HepG2 (cell line): ENCODE data around the gene TBC1D5. TPM values are rescaled to one million over a fixed set of nuclear protein-coding genes. Genes with fewer than 3 reads are reported as not detected.

Source experiments
- ATAC-seq: fragments of 200-7000 bp; cut with Tn5 transposase; 3 replicates; pipeline ENCODE4 v1.9.1; 2020; ENCODE audit warnings: mild to moderate bottlenecking, moderate library complexity
- BruUV-seq: library from RNA; stranded (reverse); fragments of 400-500 nt; replicated peaks from 2 replicates; lab custom pipeline; 2021; lab: Mats Ljungman, UMichigan
- CTCF ChIA-PET: fragments of 300-600 bp; formaldehyde crosslinking; extraction: SDS; loops from one replicate; lab custom pipeline; 2021; ENCODE audit warnings: low total read pairs, inconsistent platforms, low intra/inter-chr PET ratio; lab: Yijun Ruan, JAX
- POLR2A ChIA-PET: fragments of 350-600 bp; sonication (Branson Sonifier 250); formaldehyde crosslinking; loops from one replicate; lab custom pipeline; 2020; ENCODE audit warnings: antibody characterized with exemption, inconsistent platforms; lab: Yijun Ruan, JAX
- DNase-seq: peaks from one replicate; pipeline ENCODE4 v3.0.0-alpha.2; 2015; ENCODE audit warnings: low spot score
- FAIRE-seq: peaks from 3 replicates; lab custom pipeline; 2011; peaks lifted over from hg19 to GRCh38; lab: Jason Lieb, UNC
- H2AFZ ChIP-seq: one replicate; pipeline ENCODE4 v1.6.1; 2011; ENCODE audit warnings: low read length, inconsistent platforms
- H3K27ac ChIP-seq: fragments of 300-600 bp; 3 replicates; pipeline ENCODE4 v1.8.0; 2011; ENCODE audit warnings: mixed run types, mild to moderate bottlenecking, mixed read lengths, low read length, inconsistent platforms; ENCODE audit not compliant: insufficient read depth; ENCODE audit errors: extremely low read length
- H3K27me3 ChIP-seq, 2 experiments: fragments of 200-600 bp in 1 of 2; 2 replicates in 1 of 2; 3 replicates in 1 of 2; pipeline versions ENCODE4 v1.6.0 to v1.8.0; 2011; ENCODE audit warnings: low read length in 2 of 2, mild to moderate bottlenecking in 2 of 2, moderate library complexity in 2 of 2, inconsistent platforms in 1 of 2; ENCODE audit not compliant: insufficient read depth in 2 of 2, control insufficient read depth in 1 of 2
- H3K36me3 ChIP-seq, 2 experiments: fragments of 200-600 bp in 1 of 2; replicated peaks in 1 of 2; 2 replicates in 1 of 2; 3 replicates in 1 of 2; pipeline versions ENCODE4 v1.5.1 to v1.8.0; 2011; ENCODE audit warnings: low read length in 2 of 2, inconsistent platforms in 1 of 2; ENCODE audit not compliant: insufficient read depth in 2 of 2, control insufficient read depth in 1 of 2
- H3K4me1 ChIP-seq: 2 replicates; pipeline ENCODE4 v1.5.1; 2012; ENCODE audit warnings: low read length, inconsistent platforms; ENCODE audit not compliant: insufficient read depth
- H3K4me2 ChIP-seq: 2 replicates; pipeline ENCODE4 v1.6.0; 2011; ENCODE audit warnings: low read depth, low read length, inconsistent platforms
- H3K4me3 ChIP-seq, 3 experiments: fragments of 200-600 bp in 1 of 3; sonication (generic), shearing (Covaris generic) in 1 of 3; replicated peaks in 1 of 3; 2 replicates each; pipeline ENCODE4 v1.5.1; 2011 to 2016; ENCODE audit warnings: low read length in 3 of 3, inconsistent platforms in 2 of 3, low read depth in 2 of 3, mild to moderate bottlenecking in 2 of 3, control low read depth in 1 of 3, mixed read lengths in 1 of 3; ENCODE audit not compliant: insufficient read depth in 1 of 3
- H3K79me2 ChIP-seq: one replicate; pipeline ENCODE4 v1.6.1; 2011; ENCODE audit warnings: low read length, inconsistent platforms; ENCODE audit not compliant: insufficient read depth
- H3K9ac ChIP-seq: 2 replicates; pipeline ENCODE4 v1.6.0; 2011; ENCODE audit warnings: mild to moderate bottlenecking, low read depth, low read length, inconsistent platforms; ENCODE audit not compliant: insufficient read depth
- H3K9me3 ChIP-seq: 2 replicates; pipeline ENCODE4 v1.5.1; 2012; ENCODE audit warnings: mild to moderate bottlenecking, low read length
- H4K20me1 ChIP-seq: 2 replicates; pipeline ENCODE4 v1.6.0; 2011; ENCODE audit warnings: inconsistent platforms, mild to moderate bottlenecking, low read length, moderate library complexity; ENCODE audit not compliant: insufficient read depth
- CBX1 ChIP-seq: IDR thresholded peaks from one replicate; pipeline ENCODE4 v1.6.1; 2016; ENCODE audit warnings: antibody characterized with exemption, low read depth
- GLMP ChIP-seq: sonication (generic); formaldehyde crosslinking; IDR thresholded peaks from 2 replicates; pipeline ENCODE4 v1.9.0; 2021; ENCODE audit warnings: missing genetic modification reagents, mild to moderate bottlenecking, borderline replicate concordance
- HOXA9 ChIP-seq: sonication (generic); formaldehyde crosslinking; IDR thresholded peaks from 2 replicates; pipeline ENCODE4 v1.8.1; 2022; ENCODE audit warnings: missing genetic modification reagents, mild to moderate bottlenecking, moderate library complexity, borderline replicate concordance
- KLF16 ChIP-seq, 2 experiments: sonication (generic) in 1 of 2; formaldehyde crosslinking in 1 of 2; IDR thresholded peaks; 2 replicates each; pipeline versions ENCODE4 v1.6.1 to v1.8.0; 2016 to 2023; ENCODE audit warnings: missing genetic modification reagents in 2 of 2, missing compliant biosample characterization in 1 of 2
- NCOA5 ChIP-seq: sonication (generic); formaldehyde crosslinking; IDR thresholded peaks from 2 replicates; pipeline ENCODE4 v1.4.0; 2020; ENCODE audit warnings: missing genetic modification reagents
- PCBP1 ChIP-seq: fragments of 200-400 bp; formaldehyde crosslinking; IDR thresholded peaks from 2 replicates; pipeline ENCODE4 v1.6.1; 2017; ENCODE audit warnings: mild to moderate bottlenecking, low read depth, low read length, borderline replicate concordance
- THYN1 ChIP-seq: sonication (generic); formaldehyde crosslinking; IDR thresholded peaks from 2 replicates; pipeline ENCODE4 v1.8.1; 2023; ENCODE audit warnings: low read depth, mild to moderate bottlenecking, moderate library complexity, missing genetic modification reagents, borderline replicate concordance
- ZNF230 ChIP-seq: sonication (generic); formaldehyde crosslinking; IDR thresholded peaks from 2 replicates; pipeline ENCODE4 v1.4.0; 2020; ENCODE audit warnings: mild to moderate bottlenecking, missing genetic modification reagents
- ZNF281 ChIP-seq: sonication (generic); formaldehyde crosslinking; IDR thresholded peaks from 2 replicates; pipeline ENCODE4 v1.4.0; 2020; ENCODE audit warnings: missing genetic modification reagents, borderline replicate concordance
- ZNF343 ChIP-seq: sonication (generic); formaldehyde crosslinking; IDR thresholded peaks from 2 replicates; pipeline ENCODE4 v1.4.0; 2020; ENCODE audit warnings: mild to moderate bottlenecking, missing genetic modification reagents
- ZNF503 ChIP-seq: sonication (generic); formaldehyde crosslinking; IDR thresholded peaks from 2 replicates; pipeline ENCODE4 v1.4.0; 2020; ENCODE audit warnings: missing genetic modification reagents
- ZNF607 ChIP-seq: sonication (generic); formaldehyde crosslinking; IDR thresholded peaks from 2 replicates; pipeline ENCODE4 v1.5.1; 2020; ENCODE audit warnings: missing genetic modification reagents, mild to moderate bottlenecking, borderline replicate concordance
- WGBS: methylation state at CpG from one replicate; pipeline ENCODE4 v1.1.6; 2017; ENCODE audit warnings: low lambda C conversion rate; 5-methylcytosine and 5-hydroxymethylcytosine counted together
- in situ Hi-C: cut with HindIII; loops from 2 replicates; pipeline ENCODE4 v1.10.0; 2017; ENCODE audit warnings: low pct_unique_long_range_greater_than_20kb; ENCODE audit not compliant: extremely low pct_ligation_motif_present
- intact Hi-C: fragments of 100-400 bp; cut with micrococcal nuclease; formaldehyde crosslinking; loops from one replicate; pipeline ENCODE4 v1.10.0; 2022; ENCODE audit not compliant: unreplicated experiment
- polyA plus RNA-seq, 8 experiments: library from polyadenylated mRNA; depleted of rRNA in 3 of 8; stranded (reverse) in 7 of 8; unstranded in 1 of 8; fragments of >200 nt; fragmentation: Illumina TruSeq in 4 of 8; extraction: Trizol in 4 of 8; gene quantifications; 2 replicates each; pipeline versions ENCODE4 v1.2.1 to v1.2.3, GENCODE V29; 2011 to 2016; ENCODE audit warnings: low read depth in 4 of 8, missing spikeins in 1 of 8, mixed read lengths in 1 of 8; ENCODE audit not compliant: insufficient read depth in 1 of 8
- total RNA-seq, 5 experiments: library from RNA; depleted of rRNA; stranded (reverse); fragments of >200 nt; fragmentation: Illumina TruSeq; extraction: Trizol; gene quantifications; 2 replicates each; pipeline ENCODE4 v1.2.3, GENCODE V29; 2016; ENCODE audit warnings: low read depth in 1 of 5

The TBC1D5 gene
- total and polyA plus RNA-seq, 2 of the 13 experiments (the other 11 are each of a cell fraction or from before 2014, with no cell fraction given): 19.2 to 33.3 TPM

GRCh38 chr3:17755836-17756235 is 13.4 kb upstream of the TBC1D5 start (continued):
- TF ChIP-seq ZNF503 (no peak), THYN1 (no peak), PCBP1 (no peak), NCOA5 (no peak), ZNF343 (CRISPR knock-in tag) (no peak)
- TF ChIP-seq, all 625 proteins: peak for 0

- POLR2A ChIA-PET: interaction anchor here (1.2 kb wide), 1 partner anchor 11 kb away, joined by 7 read pairs; the partner anchor contains the start of gene TBC1D5
- H3K4me3 ChIP-seq: no peak overlapping the region
- TF ChIP-seq CBX1: no peak
- no peak for TF ChIP-seq ZNF230 (CRISPR knock-in tag)
- no peak for TF ChIP-seq ZNF607 (CRISPR knock-in tag)
- no peak for TF ChIP-seq ZNF281 (CRISPR knock-in tag)
- TF ChIP-seq HOXA9: no peak
- TF ChIP-seq GLMP: no peak
- no peak for TF ChIP-seq KLF16 (CRISPR knock-in tag; IDR thresholded peaks at IDR 0.05)
- TF ChIP-seq, all 625 proteins: peak for 0
- in situ Hi-C loops (no loop called here), intact Hi-C loops (no loop called here)
- Histone ChIP-seq H4K20me1 (no peaks in the 10 kb centered on the region), H3K4me2 (no peak overlapping the region), H3K4me1 (peaks cover 19% of the 10 kb centered on the region), H3K9ac (no peak overlapping the region), H3K27ac (no peak overlapping the region), H3K27me3 (peaks cover 0 to 4% of the 10 kb centered on the region in 2 experiments; a peak in 1 of 5 replicates), H2AFZ (no peak overlapping the region), H3K9me3 (no peaks in the 10 kb centered on the region), H3K36me3 (no peaks in the 10 kb centered on the region), H3K79me2 (no peaks in the 10 kb centered on the region)
- ATAC-seq (no peak; the same call in 2 of the 3 replicates), FAIRE-seq (no peak), DNase-seq (no peak)
- CTCF ChIA-PET: no interaction called here
- BruUV-seq: no TSS peak
- 0% methylated on average over 1 of the region's 1 CpG for WGBS
Observed at GRCh38 chr3:17753632-17753992, 11.2 kb upstream of the TBC1D5 start.
